GM23338 (cell line): ENCODE measurements around the gene KIF15. TPM values are rescaled to one million over a fixed set of nuclear protein-coding genes. Genes with fewer than 3 reads are reported as not detected.

Source experiments
- ATAC-seq: fragments of 200-7000 bp; cut with Tn5 transposase; 3 replicates; pipeline ENCODE4 v1.9.1; 2020
- DNase-seq: peaks from one replicate; pipeline ENCODE4 v3.0.0-alpha.2; 2015; ENCODE audit warnings: low spot score
- H2AFZ ChIP-seq: fragments of 200-600 bp; sonication (generic); 2 replicates; pipeline ENCODE4 v1.8.0; 2016; ENCODE audit warnings: antibody characterized with exemption, mild to moderate bottlenecking, moderate library complexity
- H3F3A ChIP-seq: fragments of 200-600 bp; sonication (generic); replicated peaks from 2 replicates; pipeline ENCODE4 v1.8.0; 2017; ENCODE audit warnings: antibody characterized with exemption, mixed run types, low read depth
- H3K27ac ChIP-seq: fragments of 200-600 bp; sonication (generic); 2 replicates; pipeline ENCODE4 v1.6.1; 2016; ENCODE audit warnings: low read depth
- H3K27me3 ChIP-seq: fragments of 200-600 bp; sonication (generic); 2 replicates; pipeline ENCODE4 v1.8.0; 2016; ENCODE audit warnings: mild to moderate bottlenecking, mixed run types, moderate library complexity; ENCODE audit not compliant: insufficient read depth
- H3K36me3 ChIP-seq: fragments of 200-600 bp; sonication (generic); 2 replicates; pipeline ENCODE4 v1.8.0; 2016; ENCODE audit warnings: mild to moderate bottlenecking; ENCODE audit not compliant: insufficient read depth
- H3K4me1 ChIP-seq: fragments of 200-600 bp; sonication (generic); 2 replicates; pipeline ENCODE4 v1.8.0; 2016; ENCODE audit warnings: mild to moderate bottlenecking, moderate library complexity; ENCODE audit not compliant: insufficient read depth
- H3K4me2 ChIP-seq: fragments of 200-600 bp; sonication (generic); 2 replicates; pipeline ENCODE4 v1.7.1; 2017; ENCODE audit warnings: mixed run types
- H3K4me3 ChIP-seq: fragments of 200-600 bp; sonication (generic); 2 replicates; pipeline ENCODE4 v1.6.1; 2016; ENCODE audit warnings: mixed run types
- H3K79me2 ChIP-seq: fragments of 200-600 bp; sonication (generic); replicated peaks from 2 replicates; pipeline ENCODE4 v1.8.0; 2017; ENCODE audit warnings: mild to moderate bottlenecking; ENCODE audit not compliant: insufficient read depth
- H3K9me2 ChIP-seq: fragments of 200-600 bp; sonication (generic); 2 replicates; pipeline ENCODE4 v1.8.0; 2017; ENCODE audit not compliant: insufficient read depth
- H4K20me1 ChIP-seq: fragments of 200-600 bp; sonication (generic); replicated peaks from 2 replicates; pipeline ENCODE4 v1.8.0; 2017; ENCODE audit warnings: mild to moderate bottlenecking; ENCODE audit not compliant: insufficient read depth
- H3K27ac Mint-ChIP-seq: 2 replicates; pipeline ENCODE4 v1.8.0; 2020; ENCODE audit warnings: inconsistent platforms, mild to moderate bottlenecking, moderate library complexity, mixed read lengths
- H3K27me3 Mint-ChIP-seq: 3 replicates; pipeline ENCODE4 v1.8.0; 2022; ENCODE audit warnings: low read depth, mild to moderate bottlenecking, moderate library complexity, mixed read lengths, inconsistent platforms; ENCODE audit not compliant: insufficient read depth, poor library complexity
- H3K36me3 Mint-ChIP-seq: 3 replicates; pipeline ENCODE4 v1.8.0; 2021; ENCODE audit warnings: low read depth, mild to moderate bottlenecking, inconsistent platforms, moderate library complexity, mixed read lengths
- H3K4me1 Mint-ChIP-seq: 3 replicates; pipeline ENCODE4 v1.8.0; 2020; ENCODE audit warnings: mild to moderate bottlenecking, inconsistent platforms, mixed read lengths
- H3K4me3 Mint-ChIP-seq: 3 replicates; pipeline ENCODE4 v1.8.0; 2021; ENCODE audit warnings: moderate library complexity, mild to moderate bottlenecking, inconsistent platforms, mixed read lengths
- H3K9me3 Mint-ChIP-seq: 3 replicates; pipeline ENCODE4 v1.8.0; 2020; ENCODE audit warnings: moderate library complexity, mild to moderate bottlenecking, inconsistent platforms, mixed read lengths
- CREB1 ChIP-seq: fragments of 250-450 bp; sonication (Bioruptor Pico); IDR thresholded peaks from 2 replicates; pipeline ENCODE4 v1.5.0; 2020; ENCODE audit warnings: low read depth, mild to moderate bottlenecking, moderate library complexity
- CTCF ChIP-seq, 2 experiments: fragments of 200-600 bp in 1 of 2; sonication (generic) in 1 of 2; conservative IDR thresholded peaks; 2 replicates each; pipeline versions ENCODE4 v1.5.1 to v1.6.1; 2016 to 2017; ENCODE audit warnings: antibody characterized with exemption in 2 of 2, low read depth in 2 of 2, mild to moderate bottlenecking in 2 of 2, moderate library complexity in 1 of 2
- ETS1 ChIP-seq: IDR thresholded peaks from 2 replicates; pipeline ENCODE4 v1.6.1; 2016; ENCODE audit warnings: antibody characterized with exemption
- JUNB ChIP-seq: IDR thresholded peaks from one replicate; pipeline ENCODE4 v1.6.1; 2016; ENCODE audit warnings: antibody characterized with exemption; ENCODE audit not compliant: unreplicated experiment
- NANOG ChIP-seq: IDR thresholded peaks from 2 replicates; pipeline ENCODE4 v1.6.1; 2016; ENCODE audit warnings: antibody characterized with exemption, borderline replicate concordance
- STAT1 ChIP-seq: IDR thresholded peaks from one replicate; pipeline ENCODE4 v1.6.1; 2016; ENCODE audit warnings: antibody characterized with exemption; ENCODE audit not compliant: unreplicated experiment
- ZNF331 ChIP-seq: fragments of 250-450 bp; sonication (Bioruptor Pico); IDR thresholded peaks from 2 replicates; pipeline ENCODE4 v1.5.0; 2020; ENCODE audit warnings: low read depth, mild to moderate bottlenecking, moderate library complexity
- ZNF462 ChIP-seq: fragments of 250-450 bp; sonication (Bioruptor Pico); IDR thresholded peaks from 2 replicates; pipeline ENCODE4 v1.5.0; 2020; ENCODE audit warnings: mild to moderate bottlenecking, moderate library complexity
- polyA plus RNA-seq: library from polyadenylated mRNA; unstranded; fragments of >200 nt; fragmentation: Nextera tagmentation; extraction: Ambion mirVana; gene quantifications from 2 replicates; pipeline ENCODE4 v1.2.1, GENCODE V29; 2016
- total RNA-seq: library from RNA; depleted of rRNA; stranded (reverse); fragments of >200 nt; shearing (Covaris generic); gene quantifications from 2 replicates; pipeline ENCODE4 v1.2.3, GENCODE V29; 2014

KIF15 gene
- total and polyA plus RNA-seq, 2 experiments from 2014 or later = 21.2 to 25.8 TPM

- TF ChIP-seq ZNF462 (CRISPR knock-in tag) (no peak), ETS1 (no peak), CREB1 (no peak), NANOG (no peak), CTCF (conservative IDR thresholded peaks at IDR 0.05; ENCODE audit: low read depth in 2 of 2) (no peak), ZNF331 (CRISPR knock-in tag) (no peak)
These were observed 21.3 kb downstream of the KIF15 start (continued) for GRCh38 chr3:44782891-44783290.

GRCh38 chr3:44795197-44795596 is 33.6 kb downstream of the KIF15 start:
- no peak for ATAC-seq
- no peaks in the 10 kb centered on the region for H3K9me3 Mint-ChIP-seq

More at GRCh38 chr3:44795197-44795596, 33.6 kb downstream of the KIF15 start:
- Histone ChIP-seq H3K4me2 (peak overlapping the region; percentile 60; the same call in 1 of the 2 replicates), H3K27ac (no peak overlapping the region), H3K9me2 (no peaks in the 10 kb centered on the region), H2AFZ (no peak overlapping the region), H3K4me1 (no peaks in the 10 kb centered on the region), H3K27me3 (no peaks in the 10 kb centered on the region), H3F3A (no peaks in the 10 kb centered on the region), H3K36me3 (peaks cover 20% of the 10 kb centered on the region), H3K79me2 (no peaks in the 10 kb centered on the region), H3K4me3 (no peak overlapping the region), H4K20me1 (no peaks in the 10 kb centered on the region; the same call in 1 of the 2 replicates)
- Mint-ChIP-seq H3K4me3 (no peak overlapping the region; the same call in 2 of the 3 replicates), H3K27me3 (no peaks in the 10 kb centered on the region), H3K27ac (peak overlapping the region; percentile 7), H3K4me1 (peaks cover 6% of the 10 kb centered on the region), H3K36me3 (peaks cover 40% of the 10 kb centered on the region)
- DNase-seq = peak; percentile 10
- TF ChIP-seq STAT1 (no peak), CREB1 (no peak), JUNB (no peak)
